ENCODE results near the gene LRRC15.

Gene LRRC15

DNA sequence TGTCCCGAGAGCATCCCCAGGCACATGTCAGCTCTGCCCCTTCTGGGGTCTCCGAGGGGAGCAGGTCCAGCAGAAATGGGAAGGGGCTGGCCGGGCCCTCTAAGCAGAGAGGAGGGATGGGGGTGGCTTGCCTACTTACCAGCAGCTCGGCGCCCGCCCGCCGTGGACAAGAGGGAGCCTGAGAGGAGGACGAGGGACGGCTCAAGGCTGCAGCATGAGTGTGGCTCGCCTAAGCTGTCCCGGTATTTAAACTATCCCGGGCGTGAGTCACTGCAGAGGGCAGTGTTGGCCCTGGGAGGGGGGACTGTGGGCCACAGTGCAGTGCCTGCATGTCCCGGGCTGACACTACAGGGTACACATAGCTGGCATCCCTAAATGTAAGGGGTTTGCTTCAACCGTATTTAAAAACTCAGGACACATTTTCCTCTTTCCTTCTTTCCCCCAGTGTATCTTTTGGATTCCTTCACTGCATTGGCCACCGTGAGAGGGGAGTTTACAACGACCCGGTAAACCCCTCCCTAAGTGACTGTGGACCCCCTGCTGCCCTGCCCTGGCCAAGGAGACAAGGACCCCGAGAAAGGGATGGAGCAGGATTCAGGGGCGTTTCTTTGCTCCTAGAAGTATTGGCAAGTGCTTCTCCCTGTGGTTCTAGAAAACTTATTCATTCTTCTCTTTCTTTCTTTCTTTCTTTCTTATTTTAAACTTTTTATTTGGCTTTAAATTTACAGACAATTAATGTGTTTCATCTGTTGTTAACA, at the start of gene LRRC15:
Gene LRRC15, minus strand, starts transcription at position 222 of the 758 bp plus-strand sequence. CDS start 8,700 bp downstream, outside the sequence.
- no peak for DNase-seq (ENCODE audit: low spot score)

DNA sequence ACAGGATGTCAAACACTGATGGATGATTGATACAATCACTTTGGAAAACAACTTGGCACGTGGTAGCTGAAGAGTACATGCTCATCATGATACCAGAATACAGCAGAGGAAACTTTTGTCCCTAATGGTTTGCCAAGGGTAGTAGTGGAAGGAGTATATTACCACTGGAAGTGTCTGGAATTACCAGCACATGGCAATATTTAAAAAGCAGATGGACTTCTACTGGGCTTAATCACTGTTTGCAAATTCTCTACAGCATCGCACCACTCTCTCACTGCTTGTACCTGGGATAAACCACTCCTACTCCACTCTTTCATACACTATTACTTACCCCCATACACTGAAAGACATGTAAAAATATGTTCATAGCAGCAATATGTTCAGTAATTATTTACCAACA, 49.1 kb upstream of the LRRC15 start:
- no peak for DNase-seq (ENCODE audit: low spot score)

DNA sequence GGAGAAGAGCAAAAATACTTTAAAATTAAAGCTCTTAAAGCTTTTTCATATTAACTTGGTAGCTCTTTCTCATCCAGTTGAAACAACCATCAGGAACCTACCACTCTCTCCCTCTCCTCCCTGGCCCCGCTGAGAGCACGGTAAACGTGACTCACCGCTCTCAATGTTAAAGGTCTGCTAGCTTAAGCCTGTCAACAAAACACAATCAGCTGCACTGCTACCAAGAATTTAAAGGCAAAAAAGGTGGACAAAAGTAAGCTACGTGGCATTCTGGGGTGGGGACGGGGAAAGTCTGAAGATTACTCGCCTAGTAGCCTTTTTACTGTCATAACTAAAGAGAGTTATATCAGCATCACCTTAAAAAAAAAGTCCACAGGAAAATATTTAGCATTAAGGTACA, 37.9 kb upstream of the LRRC15 start:
- no peak for DNase-seq (ENCODE audit: low spot score)

DNA sequence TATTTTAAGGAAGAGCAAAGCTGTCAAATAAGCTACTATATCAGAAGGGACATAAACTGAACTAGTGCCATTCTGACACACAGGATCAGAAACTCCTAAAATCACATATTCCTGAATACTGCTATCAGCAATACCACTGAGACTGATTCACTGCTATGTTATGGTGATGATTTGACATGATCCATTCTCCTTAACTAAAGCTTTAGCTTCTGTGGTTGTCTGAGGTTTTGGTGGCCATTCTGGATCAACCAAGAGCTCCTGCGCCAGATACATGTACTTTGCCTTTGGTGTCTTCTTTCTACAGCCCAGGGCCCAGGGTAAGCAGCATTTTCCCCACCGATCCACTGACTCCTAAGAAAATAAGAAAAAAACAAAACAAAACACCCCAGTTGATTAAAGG, 36.2 kb upstream of the LRRC15 start:
- no peak for DNase-seq (ENCODE audit: low spot score)

DNA sequence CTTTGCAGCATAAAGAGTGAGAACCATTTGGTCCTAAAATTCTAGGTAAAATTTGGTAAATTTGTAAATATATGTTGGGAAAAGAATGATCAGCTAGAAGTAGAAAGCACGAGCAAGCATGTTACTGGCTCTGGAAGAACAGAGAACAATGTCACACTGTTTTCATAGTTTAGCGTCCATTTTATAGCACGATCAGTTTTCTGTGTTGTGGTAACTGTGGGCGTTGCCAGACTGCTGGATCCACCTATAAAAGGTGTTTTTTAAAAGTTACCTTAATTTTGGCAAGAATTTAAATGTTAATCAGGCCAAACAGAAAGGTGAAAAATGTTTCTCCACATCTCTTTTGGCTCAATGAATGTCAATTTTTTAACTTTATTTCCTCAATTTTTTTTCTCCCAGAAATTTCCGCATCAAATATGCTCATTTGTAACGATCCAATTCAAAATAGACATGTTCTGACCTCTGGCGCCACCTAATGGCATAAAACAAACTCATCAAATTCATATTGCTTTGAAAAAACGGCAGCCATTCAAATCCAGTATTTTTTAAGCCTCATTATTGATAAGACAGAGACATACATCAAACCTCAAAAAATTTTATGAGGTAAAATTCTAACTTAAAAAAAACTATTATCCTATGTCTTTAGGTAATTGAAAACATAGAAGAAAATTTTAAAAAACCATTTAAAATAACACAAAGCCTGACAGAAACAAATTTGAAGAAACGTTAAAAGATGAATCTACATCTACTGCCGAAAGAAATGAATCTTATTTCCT, 35.0 kb upstream of the LRRC15 start:
- DNase-seq (ENCODE audit: low spot score) = peak; percentile 58

DNA sequence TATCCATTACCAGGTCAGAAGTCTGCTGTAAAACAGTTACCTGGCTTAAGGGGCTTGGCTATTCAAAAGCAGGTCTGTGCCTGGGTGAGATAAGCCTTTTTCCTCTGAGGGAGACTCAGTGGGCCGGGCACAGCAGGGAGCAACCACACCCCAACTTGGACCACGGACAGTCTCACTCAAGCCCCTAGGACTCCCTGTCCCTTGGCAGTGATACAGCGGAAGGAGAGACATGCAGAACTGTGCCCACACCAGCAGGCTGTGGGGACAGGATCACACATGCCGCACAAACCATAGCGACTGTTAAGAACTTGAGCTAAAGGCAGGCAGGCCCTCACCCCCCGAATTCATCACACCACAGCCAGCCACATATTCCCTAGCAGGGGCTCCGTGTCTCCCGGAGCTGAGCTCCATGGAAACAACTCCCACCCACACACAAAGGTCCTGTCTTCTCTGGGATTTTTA, 32.4 kb upstream of the LRRC15 start:
- no peak for DNase-seq (ENCODE audit: low spot score)

DNA sequence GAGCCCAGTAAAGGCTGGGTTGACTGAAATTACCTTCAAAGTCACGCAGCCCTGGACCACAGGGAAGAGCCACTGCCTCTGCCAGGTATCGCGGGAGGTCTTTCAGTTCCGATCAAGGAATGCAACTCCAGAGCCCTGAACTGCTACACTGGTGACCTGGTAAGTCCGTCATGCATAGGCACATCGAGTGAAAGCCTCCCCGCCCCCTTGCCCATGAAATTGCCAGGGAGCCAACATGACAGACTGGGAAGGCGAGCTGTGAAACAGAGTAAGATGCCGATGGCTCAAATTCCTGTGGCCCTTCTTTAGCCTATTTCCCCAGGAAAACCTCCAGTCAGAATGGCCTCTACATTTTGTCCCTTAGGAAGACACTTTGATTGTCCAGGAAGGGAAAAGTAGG, 31.8 kb upstream of the LRRC15 start:
- DNase-seq (ENCODE audit: low spot score) = no peak

DNA sequence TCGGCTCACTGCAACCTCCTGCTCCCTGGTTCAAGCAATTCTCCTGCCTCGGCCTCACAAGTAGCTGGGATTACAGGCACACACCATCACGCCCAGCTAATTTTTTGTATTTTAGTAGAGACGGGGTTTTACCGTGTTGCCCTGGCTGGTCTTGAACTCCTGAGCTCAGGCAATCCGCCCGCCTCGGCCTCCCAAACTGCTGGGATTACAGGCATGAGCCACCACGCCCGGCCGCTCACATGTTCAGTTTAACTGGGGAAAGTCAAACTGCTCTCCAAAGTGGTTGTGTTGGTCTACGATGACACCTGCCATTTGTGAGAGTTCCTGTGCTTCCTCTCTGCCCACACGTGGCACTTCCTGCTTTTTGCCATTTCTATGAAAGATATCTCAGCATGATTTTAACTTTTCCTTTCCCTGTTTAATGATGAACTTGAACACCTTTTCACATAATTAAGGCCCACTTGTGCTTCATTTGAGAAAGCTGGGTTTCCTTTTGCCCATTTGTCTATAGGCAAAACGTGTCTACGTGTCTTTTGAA, 30.4 kb upstream of the LRRC15 start:
- DNase-seq (ENCODE audit: low spot score) = no peak

DNA sequence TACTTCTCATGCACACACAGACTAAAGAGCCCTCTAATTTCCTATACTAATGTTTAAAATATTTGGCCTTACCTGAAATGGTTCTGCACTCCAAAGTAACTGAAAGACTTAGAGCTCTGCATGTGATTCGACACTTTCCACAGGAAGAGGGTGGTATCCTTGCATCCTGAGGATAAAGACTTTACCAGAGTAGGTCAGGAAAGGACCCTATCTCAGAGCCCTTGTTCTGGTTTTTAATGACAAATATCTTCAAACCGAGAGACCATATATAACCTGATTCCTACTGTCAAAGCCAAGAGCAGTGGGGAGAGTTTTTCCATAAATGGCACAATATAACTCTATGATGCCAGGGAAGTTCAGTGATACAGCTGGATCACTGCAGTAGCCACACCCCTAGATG, 29.6 kb upstream of the LRRC15 start, which contains the start of gene GP5:
Gene GP5, minus strand, starts transcription at position 101 of the 400 bp plus-strand sequence. CDS start 984 bp downstream, outside the sequence.
- DNase-seq (ENCODE audit: low spot score) = no peak

DNA sequence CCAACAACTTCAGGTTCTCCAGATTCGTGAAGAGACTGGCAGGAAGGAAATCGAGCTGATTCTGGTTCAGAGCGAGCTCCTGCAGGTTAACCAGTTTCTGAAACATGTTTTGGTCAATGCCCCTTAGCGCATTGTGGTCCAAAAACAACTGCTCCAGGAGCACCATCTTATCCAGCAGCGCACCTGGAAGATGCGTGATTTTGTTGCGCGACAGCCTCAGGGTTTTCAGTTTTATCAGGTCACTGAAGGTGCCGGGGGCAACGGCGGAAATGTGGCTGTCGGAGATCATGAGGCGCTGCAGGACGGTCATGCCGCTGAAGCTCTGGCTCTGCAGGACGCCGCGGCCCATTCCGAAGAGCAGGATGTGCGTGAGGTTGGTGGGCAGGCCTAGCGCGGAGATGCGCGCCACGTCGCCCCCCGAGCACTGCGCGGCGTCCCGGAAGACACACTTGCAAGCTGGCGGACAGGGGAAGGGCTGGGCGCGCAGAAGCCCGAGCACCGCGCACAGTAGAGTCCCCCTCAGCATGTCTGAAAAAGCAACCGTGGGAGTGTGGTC, 28.3 kb upstream of the LRRC15 start:
- peak; percentile 9 for DNase-seq (ENCODE audit: low spot score)

DNA sequence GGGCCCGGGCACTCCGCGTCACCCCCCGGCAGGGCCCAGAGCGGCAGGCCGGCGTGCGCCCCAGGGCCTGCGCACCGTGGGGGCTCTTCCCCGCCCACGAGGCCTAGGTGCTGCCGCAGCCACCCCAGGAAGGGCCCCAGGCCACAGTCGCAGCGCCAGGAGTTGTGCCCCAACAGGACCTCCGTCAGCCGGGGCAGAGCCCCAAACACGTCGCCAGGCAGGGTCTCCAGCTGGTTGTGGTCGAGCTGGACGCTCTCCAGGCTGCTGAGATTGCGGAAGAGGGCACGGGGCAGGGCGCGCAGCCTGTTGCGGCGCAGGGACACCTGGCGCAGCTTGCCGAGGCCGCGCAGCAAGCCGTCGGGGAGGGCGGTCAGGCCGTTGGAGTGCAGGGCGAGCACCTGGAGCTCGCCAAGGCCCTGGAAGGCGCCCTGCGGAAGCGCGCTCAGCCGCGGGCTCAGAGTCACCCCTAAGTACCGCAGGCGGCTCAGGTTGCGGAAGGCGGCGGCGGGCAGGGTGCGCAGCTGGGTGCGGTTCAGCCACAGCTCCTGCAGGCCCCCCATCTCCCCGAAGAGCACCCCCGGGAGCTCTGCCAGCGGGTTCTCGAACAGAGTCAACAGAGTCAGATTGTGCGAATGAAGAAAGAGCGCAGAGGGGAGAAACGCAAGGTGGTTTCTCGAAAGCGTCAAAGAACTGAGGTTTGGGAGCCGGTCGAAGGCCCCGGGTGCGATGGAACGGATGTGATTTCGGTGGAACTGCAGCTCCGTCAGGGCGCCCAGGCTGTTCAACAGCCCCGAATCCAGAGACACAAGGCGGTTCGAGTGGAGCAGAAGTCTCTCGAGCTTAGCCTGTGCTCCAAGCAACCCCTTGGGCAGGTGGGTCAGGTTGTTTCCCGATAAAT, 27.6 kb upstream of the LRRC15 start:
- peak; percentile 12 for DNase-seq (ENCODE audit: low spot score)

DNA sequence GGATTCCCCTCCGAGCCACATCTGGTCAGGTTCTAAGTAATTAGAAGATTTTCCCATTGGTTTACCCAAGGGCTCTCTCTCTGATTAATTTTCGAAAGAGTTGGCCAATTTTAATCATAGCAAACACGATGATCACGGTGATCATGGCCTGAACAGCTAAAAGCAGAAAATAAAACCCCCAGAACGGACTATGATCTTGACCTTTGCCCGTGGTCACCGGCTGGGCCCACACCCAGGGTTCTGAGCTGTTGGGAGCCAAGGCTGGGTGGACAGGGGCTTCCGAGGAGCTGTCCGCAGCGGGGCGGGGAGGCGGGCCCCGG, 27.0 kb upstream of the LRRC15 start:
- DNase-seq (ENCODE audit: low spot score) = no peak

DNA sequence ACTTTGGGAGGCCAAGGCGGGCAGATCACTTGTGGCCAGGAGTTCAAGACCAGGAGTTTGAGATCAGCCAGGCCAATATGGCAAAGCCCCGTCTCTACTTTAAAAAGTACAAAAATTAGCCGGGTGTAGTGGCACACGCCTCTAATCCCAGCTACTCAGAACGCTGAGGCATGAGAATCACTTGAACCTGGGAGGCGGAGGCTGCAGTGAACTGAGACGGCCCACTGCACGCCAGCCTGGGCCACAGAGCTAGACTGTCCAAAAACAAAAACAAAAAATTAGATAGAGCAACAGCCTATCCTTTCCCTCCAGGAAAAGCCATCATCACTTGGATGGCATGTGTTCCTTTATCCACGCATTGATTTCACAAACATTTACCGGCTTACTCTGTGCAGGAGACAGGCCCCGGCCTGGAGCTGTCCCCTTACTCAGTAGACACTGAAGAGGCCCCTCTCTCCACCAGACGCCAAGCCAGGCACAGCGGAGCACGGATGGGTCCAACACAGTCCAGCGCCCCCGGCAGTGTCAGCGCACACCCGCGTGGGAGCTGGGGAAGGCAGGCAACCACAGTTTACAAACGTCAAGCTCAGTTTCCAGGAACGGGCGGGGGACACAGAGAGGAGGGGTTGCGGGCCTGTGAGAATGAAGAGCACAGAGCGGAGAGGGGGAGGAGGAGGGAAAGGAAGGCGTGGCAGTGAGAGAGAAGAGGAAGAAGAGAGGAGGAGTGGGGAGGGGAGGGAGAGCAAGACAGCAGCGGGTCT, 26.4 kb upstream of the LRRC15 start:
- DNase-seq (ENCODE audit: low spot score) = peak; percentile 59

DNA sequence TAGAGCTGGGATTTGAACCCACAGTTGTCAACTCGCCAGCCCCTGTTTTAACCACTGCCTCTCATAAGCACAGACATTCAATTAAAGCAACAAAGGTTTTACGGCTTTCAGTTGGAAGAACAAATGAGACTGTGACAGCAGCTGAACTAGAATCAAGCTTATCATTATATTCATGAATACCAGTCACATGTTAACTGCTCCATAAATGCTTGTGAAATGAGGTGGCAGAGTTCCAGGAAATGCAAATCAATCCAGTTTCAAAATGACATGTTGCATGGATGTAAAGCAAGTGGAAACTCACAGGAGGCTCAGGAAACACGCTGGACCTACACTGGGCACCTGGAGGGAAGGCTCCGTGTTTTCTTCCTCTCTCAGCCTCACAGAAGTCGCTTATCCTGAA, 25.7 kb upstream of the LRRC15 start:
- DNase-seq (ENCODE audit: low spot score) = no peak

DNA sequence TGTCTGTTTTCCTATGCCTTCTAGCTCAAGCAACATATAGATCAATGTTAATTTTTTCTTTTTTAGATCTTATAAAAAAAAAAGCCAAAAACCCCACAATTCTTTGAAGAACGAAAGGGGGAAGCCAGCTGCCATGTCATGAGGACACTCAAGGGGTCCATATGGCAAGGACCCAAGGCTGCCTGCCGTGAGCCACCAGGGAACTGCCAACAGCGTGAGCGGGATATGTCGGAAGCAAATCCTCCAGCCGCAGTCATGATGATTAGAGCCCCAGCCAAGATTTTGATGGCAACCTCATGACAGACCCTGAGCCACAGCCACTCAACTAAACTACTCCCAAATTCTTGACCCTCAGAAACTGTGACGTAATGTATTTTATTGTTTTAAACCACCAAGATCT, 23.0 kb upstream of the LRRC15 start:
- DNase-seq (ENCODE audit: low spot score) = no peak

DNA sequence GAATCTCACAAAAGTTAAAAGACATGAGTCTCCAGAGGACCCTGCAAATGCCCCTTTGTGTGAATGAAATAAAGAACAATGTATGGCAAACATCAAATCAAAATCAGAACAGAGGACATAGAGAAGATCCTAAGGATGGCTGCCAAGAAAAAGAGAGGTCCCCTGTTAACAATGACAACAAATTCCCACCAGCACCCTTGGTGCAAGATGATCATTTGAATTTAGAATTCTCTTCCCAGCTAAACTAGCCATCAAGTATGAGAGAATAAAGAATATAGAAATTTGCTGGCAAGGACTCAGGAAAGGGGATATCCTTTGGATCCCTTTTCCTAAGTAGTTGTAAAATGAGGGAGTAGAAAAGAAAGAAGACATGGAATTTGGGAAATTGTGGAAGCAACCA, 21.3 kb upstream of the LRRC15 start:
- no peak for DNase-seq (ENCODE audit: low spot score)

DNA sequence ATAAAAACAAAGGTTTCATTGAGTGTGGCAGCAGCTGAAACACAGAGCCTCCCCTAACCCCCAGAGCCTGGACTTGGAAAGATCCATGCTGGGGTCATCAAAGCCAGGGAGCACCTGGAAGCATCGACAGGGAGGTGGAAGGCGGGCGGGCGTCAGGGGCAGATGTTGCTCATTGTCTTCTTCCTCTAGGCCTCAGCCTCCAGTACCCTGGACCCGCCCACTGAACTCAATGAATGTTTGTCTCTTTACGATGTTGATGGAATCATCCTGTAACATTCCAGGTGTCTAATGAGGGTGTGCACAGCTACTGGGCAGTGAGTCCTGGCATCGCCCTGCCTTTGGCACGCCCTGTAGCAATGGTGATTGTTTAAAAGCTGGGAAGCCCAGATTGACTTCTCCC, 19.7 kb upstream of the LRRC15 start:
- DNase-seq (ENCODE audit: low spot score) = no peak

DNA sequence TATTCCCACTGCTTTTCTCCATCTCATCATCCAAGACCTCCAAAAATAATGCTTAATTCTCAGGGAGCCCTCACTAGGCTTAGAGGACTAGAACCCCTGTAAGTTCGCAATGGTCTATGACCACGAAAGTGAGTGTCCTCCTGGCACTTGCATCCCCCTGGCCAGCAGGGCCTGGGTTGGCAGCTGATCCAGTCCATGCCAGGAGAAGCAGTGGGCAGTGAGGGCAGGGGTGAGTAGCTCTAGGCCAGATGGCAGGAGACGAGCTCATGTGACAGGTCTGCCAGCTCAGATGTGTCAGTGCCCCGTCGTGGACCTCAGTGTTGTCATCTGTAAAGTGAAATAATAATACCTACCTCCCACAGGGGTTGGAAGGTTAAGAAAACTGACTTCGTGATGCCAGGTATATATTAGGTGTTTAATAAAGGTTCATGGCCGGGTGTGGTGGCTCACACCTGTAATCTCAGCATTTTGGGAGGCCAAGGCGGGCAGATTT, 18.4 kb upstream of the LRRC15 start:
- DNase-seq (ENCODE audit: low spot score) = no peak

DNA sequence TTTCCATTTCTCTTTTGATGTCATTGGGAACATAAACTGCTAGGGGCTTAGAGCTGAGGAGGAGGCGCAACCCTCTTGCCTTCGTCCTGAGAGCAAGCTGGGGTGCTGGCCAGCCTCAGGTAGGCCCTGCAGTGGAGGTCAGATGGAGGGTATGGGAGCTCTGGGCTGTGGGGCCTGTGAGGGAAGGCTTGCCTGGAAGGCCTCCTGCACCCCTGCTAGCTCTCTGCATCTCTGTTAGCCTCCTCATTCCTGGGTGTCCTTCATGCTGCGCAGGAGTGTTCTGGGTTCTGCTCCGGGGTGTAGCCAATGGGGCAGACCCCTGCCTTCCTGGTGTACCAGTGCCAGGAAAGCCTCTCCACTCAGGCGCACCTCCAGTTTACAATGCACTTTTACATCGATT, 17.7 kb upstream of the LRRC15 start:
- no peak for DNase-seq (ENCODE audit: low spot score)

DNA sequence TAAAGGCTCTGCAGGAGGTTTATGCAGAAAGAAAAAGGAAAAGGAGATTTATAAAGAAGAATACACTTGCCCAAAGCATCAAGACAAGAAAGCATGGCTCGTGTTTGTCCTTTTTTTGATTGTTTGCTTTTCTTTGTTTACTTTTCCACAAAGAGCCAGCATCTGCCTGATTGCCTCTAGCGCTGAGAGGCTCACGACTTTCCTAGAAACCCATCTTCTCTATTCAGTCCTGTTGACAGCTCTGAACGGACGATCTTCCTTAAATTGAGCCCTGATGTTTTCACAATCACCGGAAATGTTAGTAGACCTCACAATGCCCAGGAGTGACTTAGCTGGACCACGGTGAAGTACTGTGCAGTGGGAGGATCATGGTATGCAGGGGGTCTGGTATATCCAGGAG, 17.1 kb upstream of the LRRC15 start:
- DNase-seq (ENCODE audit: low spot score) = no peak

DNA sequence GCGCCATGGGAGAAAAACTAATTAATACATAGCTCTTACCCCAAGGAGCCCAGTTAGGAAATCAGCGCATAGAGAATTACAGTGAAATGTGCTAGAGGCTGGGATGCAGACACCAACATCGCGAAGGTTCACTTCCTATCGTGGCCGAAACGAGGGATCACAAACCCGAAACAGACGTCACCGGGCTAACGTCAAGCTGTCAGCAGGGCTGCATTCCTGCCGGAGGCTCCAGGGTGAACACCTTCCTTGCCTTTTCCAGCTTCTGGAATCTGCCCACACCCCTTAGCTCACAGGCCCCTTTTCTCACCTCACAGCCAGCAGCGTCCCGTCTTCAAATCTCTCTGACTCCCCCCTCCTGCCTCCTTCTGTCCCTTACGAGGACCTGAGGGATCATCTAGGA, 16.5 kb upstream of the LRRC15 start:
- DNase-seq (ENCODE audit: low spot score) = no peak
